ENCODE results near the gene FGF18.

DNA sequence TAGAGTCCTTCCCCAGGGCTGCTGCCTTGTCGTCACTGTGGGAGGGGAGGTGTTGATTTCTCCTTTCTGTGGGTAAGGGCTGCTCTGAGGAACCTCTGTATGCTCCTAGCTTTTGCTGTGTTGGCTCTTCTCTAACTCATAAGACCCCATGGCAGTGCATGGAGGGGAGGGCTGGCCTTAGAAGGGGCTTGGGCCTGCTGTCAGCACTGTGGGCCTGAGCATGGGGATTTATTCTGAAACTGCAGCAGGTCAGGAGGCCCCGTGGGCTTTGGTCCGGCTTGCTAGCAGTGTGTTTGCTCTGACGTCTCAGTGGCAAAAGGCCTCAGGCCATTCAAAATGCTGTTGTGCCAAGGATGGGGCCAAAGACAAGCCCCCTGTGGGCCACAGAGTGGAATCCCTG is 6.8 kb downstream of the FGF18 start:
- TF ChIP-seq POLR2A (IDR thresholded peaks at IDR 0.05) (no peak), EP300 (IDR thresholded peaks at IDR 0.05) (no peak)
- TF ChIP-seq, protein P1, sequence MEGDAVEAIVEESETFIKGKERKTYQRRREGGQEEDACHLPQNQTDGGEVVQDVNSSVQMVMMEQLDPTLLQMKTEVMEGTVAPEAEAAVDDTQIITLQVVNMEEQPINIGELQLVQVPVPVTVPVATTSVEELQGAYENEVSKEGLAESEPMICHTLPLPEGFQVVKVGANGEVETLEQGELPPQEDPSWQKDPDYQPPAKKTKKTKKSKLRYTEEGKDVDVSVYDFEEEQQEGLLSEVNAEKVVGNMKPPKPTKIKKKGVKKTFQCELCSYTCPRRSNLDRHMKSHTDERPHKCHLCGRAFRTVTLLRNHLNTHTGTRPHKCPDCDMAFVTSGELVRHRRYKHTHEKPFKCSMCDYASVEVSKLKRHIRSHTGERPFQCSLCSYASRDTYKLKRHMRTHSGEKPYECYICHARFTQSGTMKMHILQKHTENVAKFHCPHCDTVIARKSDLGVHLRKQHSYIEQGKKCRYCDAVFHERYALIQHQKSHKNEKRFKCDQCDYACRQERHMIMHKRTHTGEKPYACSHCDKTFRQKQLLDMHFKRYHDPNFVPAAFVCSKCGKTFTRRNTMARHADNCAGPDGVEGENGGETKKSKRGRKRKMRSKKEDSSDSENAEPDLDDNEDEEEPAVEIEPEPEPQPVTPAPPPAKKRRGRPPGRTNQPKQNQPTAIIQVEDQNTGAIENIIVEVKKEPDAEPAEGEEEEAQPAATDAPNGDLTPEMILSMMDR (IDR thresholded peaks at IDR 0.05): no peak
